Thyroid gland (tissue), 4 donors: ENCODE data around the gene EMILIN3. TPM values are rescaled to one million over a fixed set of nuclear protein-coding genes. Genes with fewer than 3 reads are reported as not detected.

ENCODE experiments used
- DNase-seq, 2 donors: peaks; one replicate each; pipeline ENCODE4 v3.0.0-alpha.2; 2019
- H3K27ac ChIP-seq, 3 donors: fragments of 200-600 bp; sonication (generic); 1 replicate in 2 of 3; 2 replicates in 1 of 3; pipeline ENCODE4 v1.5.1; 2016 to 2019; ENCODE audit warnings: mild to moderate bottlenecking in 1 of 3, moderate library complexity in 1 of 3
- H3K27me3 ChIP-seq: fragments of 200-600 bp; sonication (generic); one replicate; pipeline ENCODE4 v1.5.1; 2019
- H3K36me3 ChIP-seq, 2 donors: fragments of 200-600 bp; sonication (generic); one replicate each; pipeline ENCODE4 v1.5.1; 2016 to 2019
- H3K4me1 ChIP-seq, 2 donors: fragments of 200-600 bp; sonication (generic); one replicate each; pipeline ENCODE4 v1.5.1; 2017 to 2019
- H3K4me3 ChIP-seq, 3 donors: fragments of 200-600 bp; sonication (generic); replicated peaks in 1 of 3; 1 replicate in 2 of 3; 2 replicates in 1 of 3; pipeline ENCODE4 v1.5.1; 2016; ENCODE audit warnings: mild to moderate bottlenecking in 1 of 3
- H3K9me3 ChIP-seq: fragments of 200-600 bp; sonication (generic); one replicate; pipeline ENCODE4 v1.5.1; 2017
- POLR2A ChIP-seq, 2 donors: fragments of 450-650 bp; IDR thresholded peaks; one replicate each; pipeline ENCODE4 v1.6.1; 2017; ENCODE audit warnings: antibody characterized with exemption in 2 of 2, mild to moderate bottlenecking in 2 of 2, moderate library complexity in 1 of 2
- WGBS, 2 donors: methylation state at CpG; one replicate each; pipeline ENCODE4 v1.1.5; 2017; 5-methylcytosine and 5-hydroxymethylcytosine counted together
- intact Hi-C: fragments of 100-400 bp; cut with DNase I; formaldehyde crosslinking; loops from one replicate; pipeline ENCODE4 v1.15.1; 2023
- total RNA-seq, 4 donors: library from RNA; depleted of rRNA; stranded (reverse); fragments of >200 nt; gene quantifications; one replicate each; pipeline ENCODE4 v1.2.3, GENCODE V29; 2016
- TF ChIP-seq, protein P1 (sequence below), 6 experiments: fragments of 200-600 bp in 3 of 6; fragments of 450-650 bp in 3 of 6; sonication (generic) in 3 of 6; IDR thresholded peaks; one replicate each; pipeline ENCODE4 v1.5.1; 2016 to 2019; ENCODE audit warnings: antibody characterized with exemption in 6 of 6, mild to moderate bottlenecking in 2 of 6, inconsistent platforms in 1 of 6, moderate library complexity in 1 of 6

The EMILIN3 gene
- total RNA-seq, 4 donors from 2014 or later = 0.27 to 1.3 (median 0.61) TPM

DNA sequence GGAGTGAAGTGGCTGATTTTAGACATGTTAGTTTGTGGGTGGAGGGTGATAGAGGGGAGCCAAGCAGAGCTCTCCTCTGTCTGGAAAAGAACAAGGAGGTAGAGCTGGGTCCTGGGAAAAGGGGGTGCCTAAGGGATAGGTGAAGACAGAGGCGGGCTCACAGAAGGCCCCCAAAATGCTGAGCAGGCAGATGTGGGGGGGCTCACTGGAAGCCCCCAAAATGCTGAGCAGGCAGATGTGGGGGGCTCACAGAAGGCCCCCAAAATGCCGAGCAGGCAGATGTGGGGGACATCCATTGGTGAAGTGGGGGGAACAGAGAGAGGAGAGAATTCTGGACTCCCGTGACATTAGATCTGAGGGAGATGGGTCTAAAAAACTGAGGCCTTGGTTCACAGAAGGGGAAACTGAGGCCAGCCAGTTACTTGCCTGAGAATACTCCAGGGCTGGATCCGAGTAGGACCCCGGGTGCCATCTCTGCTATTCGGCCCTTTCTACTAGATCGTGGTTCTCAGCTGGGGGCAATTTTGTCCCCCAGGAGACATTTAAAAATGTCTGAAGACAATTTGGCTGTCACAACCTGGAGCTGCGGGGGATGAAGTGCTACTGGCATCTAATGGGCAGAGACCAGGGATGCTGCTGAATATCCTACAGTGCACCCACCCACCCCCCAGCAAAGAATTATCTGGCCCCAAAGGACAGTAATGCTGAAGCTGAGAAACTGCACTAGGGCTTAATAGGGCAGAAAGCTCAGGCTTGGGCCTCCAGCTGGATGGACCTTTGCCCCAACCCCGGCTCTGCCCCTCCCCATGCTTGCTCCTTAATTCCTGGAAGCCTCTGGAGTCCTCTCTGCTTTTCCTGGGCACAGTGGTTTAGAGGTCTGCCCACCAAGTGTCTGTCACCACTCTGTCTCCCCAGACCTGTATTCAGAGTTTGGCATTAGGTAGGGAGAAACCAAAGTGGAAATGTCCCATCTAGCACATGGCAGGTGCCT lies 23.8 kb downstream of the EMILIN3 start:
- peak overlapping the region in 2 of 3 donors; percentile 15 to 33 for H3K27ac ChIP-seq
- TF ChIP-seq, protein P1, sequence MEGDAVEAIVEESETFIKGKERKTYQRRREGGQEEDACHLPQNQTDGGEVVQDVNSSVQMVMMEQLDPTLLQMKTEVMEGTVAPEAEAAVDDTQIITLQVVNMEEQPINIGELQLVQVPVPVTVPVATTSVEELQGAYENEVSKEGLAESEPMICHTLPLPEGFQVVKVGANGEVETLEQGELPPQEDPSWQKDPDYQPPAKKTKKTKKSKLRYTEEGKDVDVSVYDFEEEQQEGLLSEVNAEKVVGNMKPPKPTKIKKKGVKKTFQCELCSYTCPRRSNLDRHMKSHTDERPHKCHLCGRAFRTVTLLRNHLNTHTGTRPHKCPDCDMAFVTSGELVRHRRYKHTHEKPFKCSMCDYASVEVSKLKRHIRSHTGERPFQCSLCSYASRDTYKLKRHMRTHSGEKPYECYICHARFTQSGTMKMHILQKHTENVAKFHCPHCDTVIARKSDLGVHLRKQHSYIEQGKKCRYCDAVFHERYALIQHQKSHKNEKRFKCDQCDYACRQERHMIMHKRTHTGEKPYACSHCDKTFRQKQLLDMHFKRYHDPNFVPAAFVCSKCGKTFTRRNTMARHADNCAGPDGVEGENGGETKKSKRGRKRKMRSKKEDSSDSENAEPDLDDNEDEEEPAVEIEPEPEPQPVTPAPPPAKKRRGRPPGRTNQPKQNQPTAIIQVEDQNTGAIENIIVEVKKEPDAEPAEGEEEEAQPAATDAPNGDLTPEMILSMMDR (IDR thresholded peaks at IDR 0.05) = no peak
- TF ChIP-seq POLR2A (IDR thresholded peaks at IDR 0.05) = no peak
- H3K36me3 ChIP-seq = peaks cover 0 to 8% of the 10 kb centered on the region in 2 donors
- WGBS, 2 donors = 93 to 98% methylated on average over 9 of the region's 9 CpGs
- H3K4me1 ChIP-seq = peaks cover 29 to 46% of the 10 kb centered on the region in 2 donors
- no peak overlapping the region for H3K4me3 ChIP-seq
- no peaks in the 10 kb centered on the region for H3K9me3 ChIP-seq
- H3K27me3 ChIP-seq = no peaks in the 10 kb centered on the region
- DNase-seq = no peak
- intact Hi-C loops = no loop called here

DNA sequence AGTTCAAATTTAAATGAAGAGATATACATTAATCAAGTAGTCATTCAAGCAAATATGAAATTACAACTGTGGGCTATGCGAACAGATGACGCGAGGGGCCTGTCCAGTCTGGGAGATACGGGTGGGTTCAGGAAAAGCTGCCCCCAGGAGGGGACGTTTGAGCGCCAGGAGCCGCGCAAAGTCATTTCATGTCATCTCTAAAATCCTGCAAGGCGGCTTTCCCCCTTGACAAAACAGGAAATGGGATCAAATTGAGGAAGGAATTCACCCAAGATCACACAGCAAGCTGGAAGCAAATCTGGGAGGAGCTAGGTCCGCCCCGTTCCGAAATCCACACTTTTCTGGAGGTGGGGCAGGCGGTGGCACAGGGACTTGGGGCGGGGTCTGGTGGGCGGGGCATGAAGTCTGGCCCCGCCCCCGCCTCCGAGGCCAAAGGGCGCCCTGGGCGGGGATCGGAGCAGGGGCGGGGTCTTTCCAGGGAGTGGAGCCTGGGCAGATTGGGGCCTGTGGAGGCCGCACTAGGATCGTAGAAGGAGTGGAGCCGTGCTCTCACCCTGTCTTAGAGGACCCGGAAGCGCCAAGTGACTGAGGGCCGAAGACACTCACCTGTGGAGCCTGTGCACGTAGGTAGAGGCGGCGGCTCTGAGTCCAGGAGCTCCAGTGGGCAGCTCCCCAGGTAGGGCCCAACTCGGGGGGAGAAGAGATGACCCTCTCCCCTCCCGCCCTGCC lies 26.1 kb downstream of the EMILIN3 start, which contains the start of gene LPIN3:
Gene LPIN3, plus strand, starts transcription at position 495 of the 729 bp plus-strand sequence. CDS start 4,983 bp downstream, outside the sequence.
- 10 to 11% methylated on average over 18 to 27 of the region's 33 CpGs for WGBS, 2 donors
- intact Hi-C loops = no loop called here
- peaks cover 29 to 46% of the 10 kb centered on the region in 2 donors for H3K4me1 ChIP-seq
- TF ChIP-seq, protein P1 (IDR thresholded peaks at IDR 0.05) = peak in 4 of 6 experiments; percentile 7 to 48 (median 14)
- peak in 1 of 2 donors; percentile 83 for TF ChIP-seq POLR2A (IDR thresholded peaks at IDR 0.05)
- peak within 1 kb of the TSS; percentile 66 to 84 (median 81) for H3K27ac ChIP-seq
- no peaks in the 10 kb centered on the region for H3K36me3 ChIP-seq
- peak within 1 kb of the TSS in 2 of 3 donors; percentile 1 to 35 for H3K4me3 ChIP-seq
- no peaks in the 10 kb centered on the region for H3K27me3 ChIP-seq
- no peaks in the 10 kb centered on the region for H3K9me3 ChIP-seq
- peak; percentile 94 for DNase-seq

DNA sequence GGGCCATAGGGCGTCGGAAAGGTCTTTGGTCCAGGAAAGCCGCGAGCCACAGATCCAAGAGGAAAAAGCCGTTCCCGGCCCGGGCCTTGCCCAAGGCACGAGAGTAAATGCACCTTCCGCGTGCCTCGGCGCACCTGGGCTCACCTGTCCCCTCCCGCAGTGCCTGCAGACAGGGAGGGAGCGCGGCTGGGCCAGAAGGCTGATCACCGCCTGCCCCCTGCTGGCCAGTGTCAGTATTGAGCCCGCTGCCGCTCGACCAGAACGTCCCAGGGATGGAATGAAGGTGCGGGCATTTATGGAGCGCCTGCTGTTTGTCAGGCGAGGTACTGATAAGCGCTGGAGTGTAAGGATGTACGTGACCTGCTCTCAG lies 26.7 kb downstream of the EMILIN3 start:
- Histone ChIP-seq H3K36me3 (no peaks in the 10 kb centered on the region), H3K27ac (peak overlapping the region; percentile 21 to 84 (median 81)), H3K9me3 (no peaks in the 10 kb centered on the region), H3K4me1 (peaks cover 28 to 49% of the 10 kb centered on the region in 2 donors), H3K4me3 (peak overlapping the region in 1 of 3 donors; percentile 22), H3K27me3 (no peaks in the 10 kb centered on the region)
- peak in 1 of 2 donors; percentile 28 for TF ChIP-seq POLR2A (IDR thresholded peaks at IDR 0.05)
- TF ChIP-seq, protein P1 (IDR thresholded peaks at IDR 0.05) = peak; percentile 97 to 99 (median 99)
- DNase-seq = peak; percentile 90 to 93
- WGBS, 2 donors = 4 to 7% methylated on average over 13 to 16 of the region's 25 CpGs
- intact Hi-C loops = loop anchor here (2.0 to 10.0 kb wide), 2 partner anchors 167 to 195 kb away; no protein-coding TSS in a partner anchor

DNA sequence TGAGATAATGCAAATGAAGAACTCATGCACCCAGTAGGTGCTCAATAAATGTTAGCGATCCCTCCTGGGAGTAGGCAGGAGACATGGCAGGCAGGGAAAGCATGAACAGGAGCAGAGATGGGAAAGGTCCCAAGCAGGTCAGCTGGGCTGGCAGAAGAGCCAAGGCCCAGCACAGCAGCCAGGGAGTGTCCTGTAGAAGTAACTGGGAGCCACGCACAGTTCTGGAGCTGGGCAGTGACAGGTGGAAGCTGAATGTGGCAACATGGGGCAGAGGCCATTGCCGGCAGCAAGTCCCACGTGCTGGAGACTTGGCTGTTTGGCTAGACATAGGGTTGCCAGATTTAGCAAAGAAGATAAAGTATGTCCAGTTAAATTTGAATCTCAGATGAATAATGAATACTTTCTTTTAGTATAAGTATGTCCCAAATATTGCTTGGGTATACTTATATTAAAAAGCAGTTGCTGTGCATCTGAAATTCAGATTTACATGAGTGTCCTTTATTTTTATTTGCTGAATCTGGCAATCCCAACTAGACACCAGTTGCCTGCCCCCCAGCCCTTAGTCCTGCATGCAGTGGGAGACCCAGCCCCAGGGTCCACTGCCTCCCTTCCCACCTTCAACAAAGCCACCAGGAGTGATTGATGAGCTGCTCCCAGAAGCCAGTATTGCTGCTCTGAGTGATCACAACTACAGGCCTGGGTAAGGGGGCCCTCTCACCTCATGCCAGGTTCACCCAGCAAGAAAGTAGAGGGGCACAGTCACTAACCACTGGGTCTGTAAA lies 29.7 kb downstream of the EMILIN3 start:
- intact Hi-C loops = loop anchor here (10.0 kb wide), 1 partner anchor 192 kb away; no protein-coding TSS in a partner anchor
- no peak for DNase-seq
- H3K9me3 ChIP-seq = no peaks in the 10 kb centered on the region
- no peaks in the 10 kb centered on the region for H3K27me3 ChIP-seq
- peak overlapping the region; percentile 31 to 74 (median 43) for H3K27ac ChIP-seq
- TF ChIP-seq POLR2A (IDR thresholded peaks at IDR 0.05) = no peak
- TF ChIP-seq, protein P1 (IDR thresholded peaks at IDR 0.05) = no peak
- no peak overlapping the region for H3K4me3 ChIP-seq
- H3K4me1 ChIP-seq = peaks cover 23 to 42% of the 10 kb centered on the region in 2 donors
- no peaks in the 10 kb centered on the region for H3K36me3 ChIP-seq
- WGBS, 2 donors = 93 to 95% methylated on average over 4 of the region's 4 CpGs
